ENCODE measurements around the gene STK32B.

GRCh38 chr4:5027346-5027745 lies 23.9 kb upstream of the STK32B start:
- TF ChIP-seq EZH2 (IDR thresholded peaks at IDR 0.05; ENCODE audit: borderline replicate concordance, low read depth, low read length, severe bottlenecking) (no peak), CTCF (IDR thresholded peaks at IDR 0.05; ENCODE audit: extremely low read depth in 1 of 2, insufficient read depth in 1 of 2, low read depth in 1 of 2, low read length in 2 of 2) (no peak), POLR2AphosphoS5 (IDR thresholded peaks at IDR 0.05; ENCODE audit: insufficient read depth, low read depth, low read length) (no peak), POLR2A (IDR thresholded peaks at IDR 0.05; ENCODE audit: low read depth, low read length) (no peak), JUN (IDR thresholded peaks at IDR 0.05; ENCODE audit: borderline replicate concordance, insufficient read depth, insufficient read length, low read depth) (no peak), MAX (IDR thresholded peaks at IDR 0.05; ENCODE audit: insufficient read depth, insufficient read length) (no peak), FOS (IDR thresholded peaks at IDR 0.05; ENCODE audit: borderline replicate concordance, insufficient read depth, low read length) (no peak), GATA2 (IDR thresholded peaks at IDR 0.05; ENCODE audit: insufficient read depth, insufficient read length, low read depth, low read length) (no peak)

All from endothelial cell of umbilical vein (primary cell).